GM12892 (cell line): ENCODE data around the gene KRTAP4-12.

ENCODE experiments used
- POLR2A ChIP-seq: IDR thresholded peaks from 2 replicates; pipeline ENCODE4 v1.6.1; 2011; ENCODE audit warnings: low read depth, low read length, control low read depth
- POLR2AphosphoS5 ChIP-seq: IDR thresholded peaks from 2 replicates; pipeline ENCODE4 v1.6.1; 2011; ENCODE audit warnings: low read depth, low read length, control low read depth
- TAF1 ChIP-seq: IDR thresholded peaks from 2 replicates; pipeline ENCODE4 v1.6.1; 2011; ENCODE audit warnings: low read depth, mild to moderate bottlenecking, control low read depth, low read length, borderline replicate concordance

DNA sequence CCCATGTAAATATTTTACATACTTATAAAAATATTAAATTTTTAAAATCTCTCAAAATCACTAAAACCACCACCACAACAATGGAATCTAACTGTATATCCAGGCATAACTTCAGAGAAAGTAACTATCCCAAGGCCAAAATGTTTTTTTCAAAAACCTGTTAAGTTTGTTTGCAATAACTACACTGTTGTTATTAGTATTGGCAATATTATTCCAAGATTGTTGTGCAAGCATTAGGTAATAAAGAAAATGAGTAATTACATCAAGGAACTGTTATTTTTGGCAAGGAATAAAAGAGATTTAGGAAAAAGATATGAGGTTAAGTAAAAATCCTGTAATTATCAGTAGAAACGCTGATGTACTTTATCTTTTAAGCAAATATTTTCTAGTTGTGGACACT lies 3.4 kb upstream of the KRTAP4-12 start:
- no peak for TF ChIP-seq POLR2AphosphoS5
- no peak for TF ChIP-seq POLR2A
- no peak for TF ChIP-seq TAF1
